Lower lobe of right lung (tissue), 2 donors: ENCODE measurements around the gene TMEM150B. TPM values are rescaled to one million over a fixed set of nuclear protein-coding genes. Genes with fewer than 3 reads are reported as not detected.

ENCODE experiments used
- ATAC-seq, 2 donors: fragments of 200-7000 bp; cut with Tn5 transposase; one replicate each; pipeline ENCODE4 v1.9.1; 2020 to 2022; ENCODE audit warnings: mild to moderate bottlenecking in 2 of 2, moderate library complexity in 2 of 2
- DNase-seq: peaks from one replicate; pipeline ENCODE4 v3.0.0-alpha.2; 2020
- H3K27ac ChIP-seq: fragments of 200-600 bp; one replicate; pipeline ENCODE4 v1.8.0; 2022
- H3K27me3 ChIP-seq: fragments of 200-600 bp; one replicate; pipeline ENCODE4 v1.8.0; 2022; ENCODE audit warnings: low read depth
- H3K36me3 ChIP-seq: fragments of 200-600 bp; one replicate; pipeline ENCODE4 v1.8.0; 2022; ENCODE audit warnings: mild to moderate bottlenecking
- H3K4me1 ChIP-seq: fragments of 200-600 bp; one replicate; pipeline ENCODE4 v1.8.0; 2022
- H3K4me3 ChIP-seq: fragments of 200-600 bp; one replicate; pipeline ENCODE4 v1.8.0; 2022; ENCODE audit warnings: mild to moderate bottlenecking
- H3K9me3 ChIP-seq: fragments of 200-600 bp; one replicate; pipeline ENCODE4 v1.8.0; 2022
- CTCF ChIP-seq: fragments of 200-600 bp; IDR thresholded peaks from one replicate; pipeline ENCODE4 v1.8.0; 2022; ENCODE audit warnings: antibody characterized with exemption, mild to moderate bottlenecking
- intact Hi-C: fragments of 100-400 bp; cut with DNase I; formaldehyde crosslinking; loops from one replicate; pipeline ENCODE4 v1.11.0; 2022
- total RNA-seq: library from RNA; stranded (reverse); fragmentation: NEBNext Ultra II Directional; extraction: Animal tissue kit (Norgen Biotek cat#: 25700); gene quantifications from one replicate; pipeline ENCODE4 v1.2.1, GENCODE V29; 2021
- donor health status: DM: no; HTN: yes; CAD: no; lungs with severe emphysema.

Gene TMEM150B
- total RNA-seq, 1 donor from 2014 or later = 45.5 TPM

- Histone ChIP-seq H3K27me3 (peaks cover 11% of the 10 kb centered on the region), H3K27ac (peak overlapping the region; percentile 69), H3K4me1 (peaks cover 13% of the 10 kb centered on the region), H3K36me3 (peaks cover 30% of the 10 kb centered on the region), H3K9me3 (no peaks in the 10 kb centered on the region), H3K4me3 (peak overlapping the region; percentile 81)
- ATAC-seq (no peak), DNase-seq (no peak)
- intact Hi-C loops = no loop called here
- no peak for TF ChIP-seq CTCF
Observed at GRCh38 chr19:55279340-55279739, 45.8 kb downstream of the TMEM150B start.

- peaks cover 13% of the 10 kb centered on the region for H3K4me1 ChIP-seq
- H3K27ac ChIP-seq = no peak overlapping the region
- no peak for DNase-seq
- no peak for TF ChIP-seq CTCF
- H3K9me3 ChIP-seq = no peaks in the 10 kb centered on the region
- no peak overlapping the region for H3K4me3 ChIP-seq
- ATAC-seq = no peak
- peaks cover 6% of the 10 kb centered on the region for H3K27me3 ChIP-seq
- H3K36me3 ChIP-seq = peaks cover 38% of the 10 kb centered on the region
- intact Hi-C loops = no loop called here
Observed at GRCh38 chr19:55278391-55279135, 46.6 kb downstream of the TMEM150B start.

- H3K4me3 ChIP-seq = no peak overlapping the region
Observed at GRCh38 chr19:55277494-55277893, 47.6 kb downstream of the TMEM150B start.

DNA sequence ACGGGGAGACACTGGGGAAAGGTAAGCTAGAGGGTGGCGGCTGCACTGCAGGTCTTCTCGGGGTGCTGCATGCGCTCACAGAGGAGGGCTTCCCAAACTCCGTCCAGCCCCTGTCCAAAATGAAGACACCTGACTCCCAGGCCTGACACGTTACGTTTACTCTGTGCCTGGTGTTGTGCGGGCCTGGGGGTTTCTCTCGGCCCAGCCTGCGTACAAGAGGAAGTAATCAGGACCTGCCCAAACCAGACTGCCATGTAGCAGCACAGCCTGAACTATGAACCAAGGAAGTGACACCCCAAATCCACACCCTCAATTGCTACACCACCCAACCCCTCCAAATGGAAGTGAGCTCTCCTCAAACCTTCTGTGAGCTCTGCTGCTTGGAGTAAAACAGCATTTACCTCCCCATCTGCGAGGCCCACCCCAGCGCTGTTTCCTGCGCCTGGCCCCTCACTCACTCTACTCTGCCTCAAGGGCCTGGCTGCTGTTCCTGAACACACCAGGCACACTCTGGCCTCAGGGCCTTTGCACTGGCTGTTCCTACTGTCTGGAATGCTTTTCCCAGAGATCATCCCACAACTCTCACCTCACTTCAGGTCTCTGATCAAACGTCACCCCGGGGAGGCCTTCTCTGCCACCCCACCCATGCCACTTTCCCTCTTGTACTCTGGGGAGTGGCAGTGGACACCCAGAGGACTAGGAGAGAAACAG lies 48.3 kb downstream of the TMEM150B start:
- no peaks in the 10 kb centered on the region for H3K27me3 ChIP-seq
- peaks cover 55% of the 10 kb centered on the region for H3K36me3 ChIP-seq
- no peaks in the 10 kb centered on the region for H3K9me3 ChIP-seq
- intact Hi-C loops = no loop called here
- TF ChIP-seq CTCF = no peak
- DNase-seq (no peak), ATAC-seq (no peak)
- no peak overlapping the region for H3K4me3 ChIP-seq
- peaks cover 13% of the 10 kb centered on the region for H3K4me1 ChIP-seq
- H3K27ac ChIP-seq = no peak overlapping the region

More at GRCh38 chr19:55277494-55277893, 47.6 kb downstream of the TMEM150B start:
- H3K27ac ChIP-seq = no peak overlapping the region
- H3K36me3 ChIP-seq = peaks cover 49% of the 10 kb centered on the region
- H3K4me1 ChIP-seq = peaks cover 13% of the 10 kb centered on the region
- H3K27me3 ChIP-seq = no peaks in the 10 kb centered on the region
- no peaks in the 10 kb centered on the region for H3K9me3 ChIP-seq
- DNase-seq (no peak), ATAC-seq (no peak)
- TF ChIP-seq CTCF = no peak
- intact Hi-C loops = no loop called here

DNA sequence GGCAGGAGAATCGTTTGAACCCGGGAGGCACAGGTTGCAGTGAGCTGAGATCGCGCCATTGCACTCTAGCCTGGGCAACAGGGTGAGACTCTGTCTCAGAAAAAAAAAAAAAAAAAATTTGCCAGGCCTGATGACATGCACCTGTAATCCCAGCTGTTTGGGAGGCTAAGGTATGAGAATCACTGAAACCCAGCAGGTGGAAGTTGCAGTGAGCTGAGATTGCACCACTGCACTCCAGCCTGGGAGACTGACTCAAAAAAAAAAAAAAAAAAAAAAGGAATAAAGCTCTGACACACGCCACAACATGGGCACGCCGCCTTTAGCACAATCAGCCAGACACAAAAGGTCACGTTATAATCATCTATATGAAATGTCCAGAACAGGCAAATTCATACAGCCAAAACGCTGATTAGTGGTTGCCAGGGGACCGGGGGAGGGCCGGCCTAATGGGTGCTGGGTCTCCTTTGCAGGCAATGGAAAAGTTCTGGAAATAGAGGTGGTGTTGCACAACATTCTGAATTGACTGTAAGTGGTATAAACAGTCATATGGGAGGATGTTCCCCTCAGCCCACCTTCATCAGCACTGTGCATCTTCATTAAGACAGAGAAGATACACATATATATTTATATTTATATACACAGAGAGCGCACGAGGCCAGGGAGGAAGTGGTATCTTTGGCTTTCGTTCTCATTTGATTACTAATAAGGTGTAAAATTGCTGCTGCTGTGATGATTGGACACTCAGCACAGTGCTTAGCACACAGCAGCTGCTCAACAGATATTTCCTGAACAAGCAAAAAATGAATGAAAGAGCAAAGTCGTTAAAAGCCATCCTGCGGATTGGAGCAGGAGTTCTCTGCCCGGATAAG lies 49.1 kb downstream of the TMEM150B start:
- intact Hi-C loops = no loop called here
- DNase-seq (no peak), ATAC-seq (no peak)
- Histone ChIP-seq H3K27me3 (no peaks in the 10 kb centered on the region), H3K27ac (no peak overlapping the region), H3K9me3 (no peaks in the 10 kb centered on the region), H3K36me3 (peaks cover 63% of the 10 kb centered on the region), H3K4me3 (no peak overlapping the region), H3K4me1 (peaks cover 13% of the 10 kb centered on the region)
- TF ChIP-seq CTCF = no peak
